PC-9 (cell line): Measurements from ENCODE around the gene TRIM74.
"Not testable (repeated sequence)": the region's sequence is repeated elsewhere in the genome, so short reads cannot be mapped to it uniquely, and the experiment has no call there.

Experiments used
- CTCF ChIP-seq: fragments of 200-600 bp; sonication (generic); conservative IDR thresholded peaks from 2 replicates; pipeline ENCODE4 v1.6.1; 2017; ENCODE audit warnings: mixed run types, antibody characterized with exemption, mild to moderate bottlenecking, moderate library complexity
- EZH2 ChIP-seq: fragments of 200-600 bp; sonication (generic); IDR thresholded peaks from 2 replicates; pipeline ENCODE4 v1.8.0; 2017; ENCODE audit warnings: antibody characterized with exemption, low read depth

DNA sequence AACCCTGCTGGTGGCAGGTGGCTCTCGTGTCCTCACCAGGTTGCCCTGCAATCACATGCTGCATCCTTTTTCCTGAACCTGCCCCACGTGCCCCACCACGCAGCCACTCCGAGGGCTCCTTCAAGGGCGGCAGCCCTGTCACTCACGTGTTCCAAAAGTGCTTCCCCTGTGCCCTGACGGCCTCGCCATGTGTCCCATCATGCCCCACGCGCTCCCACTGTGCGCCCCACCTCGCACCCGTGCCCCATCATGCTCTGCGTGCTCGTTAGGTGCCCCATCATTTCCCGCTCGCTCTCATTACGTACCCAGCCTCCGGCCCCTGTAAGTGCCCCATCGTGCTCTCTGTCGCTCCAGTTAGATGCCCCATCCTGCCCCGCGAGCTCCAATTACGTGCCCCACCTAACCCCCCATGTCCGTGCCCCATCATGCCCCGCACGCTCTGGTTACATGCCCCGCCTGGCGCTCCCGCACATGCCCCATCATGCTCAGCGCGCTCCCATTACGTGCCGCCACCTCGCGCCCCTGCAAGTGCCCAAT lies at the start of gene TRIM74:
- not testable (repeated sequence) for TF ChIP-seq CTCF, EZH2
